ENCODE measurements around the gene EVX1.

EVX1 gene

DNA sequence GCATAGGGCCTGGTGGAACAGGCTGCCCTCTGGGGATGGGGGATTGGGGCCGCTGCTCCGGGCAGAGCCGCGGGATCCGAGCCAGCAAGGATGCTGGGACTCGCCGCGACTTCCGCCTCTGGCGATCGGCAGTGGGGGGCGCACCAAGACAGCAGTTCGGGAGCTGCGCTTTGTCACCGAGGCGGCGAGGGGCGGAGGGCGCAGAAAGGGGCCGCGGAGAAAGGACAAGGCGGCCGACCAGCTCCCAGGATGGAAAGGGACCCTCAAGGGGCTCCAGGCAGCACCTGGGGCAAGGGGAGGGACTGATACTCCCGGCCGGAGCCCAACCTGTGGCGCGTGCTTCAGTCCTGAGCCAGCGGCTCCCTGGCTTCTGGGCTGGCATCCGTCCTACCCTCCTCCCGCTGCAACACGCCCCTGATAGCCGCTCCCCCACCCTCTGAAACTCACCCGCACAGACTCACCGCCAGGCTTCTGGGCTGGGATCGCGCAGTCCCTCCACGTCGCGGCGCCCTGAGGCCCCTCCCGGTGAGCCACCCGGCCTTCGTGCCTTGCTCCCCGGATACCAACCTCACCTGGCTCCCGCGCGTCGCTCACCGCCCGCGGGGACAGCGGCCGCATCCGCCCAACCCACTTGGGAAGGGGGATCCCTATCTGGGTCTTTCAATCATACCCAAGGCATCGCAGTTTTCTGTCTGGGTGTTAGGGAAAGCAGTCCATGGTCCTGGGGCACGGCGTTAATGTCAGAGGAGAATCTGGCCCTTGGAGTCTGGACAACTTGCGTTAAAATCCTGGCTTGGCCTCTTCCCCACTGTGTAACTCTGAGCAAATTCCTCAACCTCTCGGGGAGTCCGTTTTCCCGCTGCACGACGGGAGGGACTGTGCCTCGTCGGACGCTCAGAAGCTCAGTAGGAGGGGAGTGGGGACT lies 7.0 kb upstream of the EVX1 start:
- peak; percentile 85 for DNase-seq

DNA sequence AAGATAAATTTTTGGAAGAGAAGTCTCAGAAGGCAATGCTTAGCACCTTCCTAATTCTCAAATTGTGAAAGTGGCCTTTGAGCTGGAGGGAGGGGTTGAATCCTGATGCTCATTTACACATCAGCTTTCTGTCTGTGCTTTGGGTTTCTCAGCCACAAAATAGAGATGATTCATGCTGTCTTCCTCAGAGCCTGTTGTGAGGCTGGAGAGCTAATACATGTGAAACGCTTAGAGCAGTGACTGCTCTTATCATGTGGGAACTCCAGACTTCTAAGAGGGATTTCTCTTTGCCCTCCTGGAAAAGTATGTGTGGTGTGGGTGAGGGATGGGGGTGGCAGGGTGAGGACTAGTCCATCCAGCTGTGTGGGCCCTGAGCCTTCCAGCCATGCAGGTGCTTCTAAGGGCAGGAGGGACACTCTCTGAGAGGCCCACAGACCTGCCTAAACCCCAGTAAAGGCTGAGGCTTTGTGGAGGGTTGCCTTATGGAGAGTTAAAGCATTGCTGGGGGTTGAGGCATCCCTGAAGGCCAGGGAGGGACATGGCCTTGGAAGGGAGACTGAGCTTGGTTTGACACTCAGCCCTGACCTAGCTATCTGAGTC lies 4.8 kb upstream of the EVX1 start:
- DNase-seq = peak; percentile 35

DNA sequence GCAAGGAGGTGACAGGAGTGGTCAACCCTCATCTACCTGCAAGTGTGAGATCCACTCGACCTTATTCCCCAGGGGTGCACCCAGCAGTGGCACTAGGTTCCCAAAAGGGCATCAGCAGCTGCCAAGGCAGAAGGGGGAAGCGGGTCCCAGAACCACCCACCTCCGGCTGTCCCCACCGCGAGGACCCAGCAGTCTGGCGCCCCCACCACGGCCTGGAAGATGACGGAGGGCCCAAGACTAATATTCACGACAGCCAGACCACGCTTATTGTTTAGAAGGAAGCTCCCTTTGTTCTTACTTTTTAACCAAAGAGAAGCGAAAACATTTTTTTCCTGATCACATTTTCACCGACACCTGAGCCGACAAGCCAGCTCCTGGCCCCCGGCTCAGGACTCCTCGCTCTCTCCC lies 3.6 kb upstream of the EVX1 start:
- no peak for DNase-seq

DNA sequence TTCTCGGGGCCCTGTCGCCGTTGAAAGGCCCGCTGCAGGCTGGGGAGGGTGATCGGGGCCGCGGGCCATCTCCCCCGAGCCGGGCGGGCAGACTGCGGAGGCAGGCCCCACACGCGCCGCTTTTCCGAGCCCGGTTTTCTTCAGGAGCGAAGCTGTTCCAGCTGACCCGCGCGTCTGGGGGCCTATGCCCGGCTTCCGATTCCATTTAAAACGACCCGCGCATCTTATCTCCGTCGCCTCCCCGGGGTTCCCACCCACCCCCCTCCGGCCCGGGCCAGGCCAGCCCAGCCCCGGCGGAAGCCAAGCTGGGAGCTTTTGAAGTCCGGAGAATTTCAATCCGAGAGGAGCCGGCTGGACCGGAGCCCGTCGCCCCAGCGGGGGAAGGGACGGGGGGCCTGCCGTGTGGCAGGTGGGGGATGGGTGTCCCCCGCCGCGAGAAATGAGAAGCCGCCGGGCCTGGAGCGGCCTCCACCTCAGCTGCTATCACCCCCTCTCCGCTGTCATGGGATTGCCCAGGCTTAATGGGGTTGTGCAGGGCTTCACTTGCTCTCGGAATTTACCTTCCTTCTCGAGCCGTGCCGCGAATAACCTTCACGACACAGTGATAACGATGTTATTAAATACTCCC lies 3.1 kb upstream of the EVX1 start:
- peak; percentile 59 for DNase-seq

DNA sequence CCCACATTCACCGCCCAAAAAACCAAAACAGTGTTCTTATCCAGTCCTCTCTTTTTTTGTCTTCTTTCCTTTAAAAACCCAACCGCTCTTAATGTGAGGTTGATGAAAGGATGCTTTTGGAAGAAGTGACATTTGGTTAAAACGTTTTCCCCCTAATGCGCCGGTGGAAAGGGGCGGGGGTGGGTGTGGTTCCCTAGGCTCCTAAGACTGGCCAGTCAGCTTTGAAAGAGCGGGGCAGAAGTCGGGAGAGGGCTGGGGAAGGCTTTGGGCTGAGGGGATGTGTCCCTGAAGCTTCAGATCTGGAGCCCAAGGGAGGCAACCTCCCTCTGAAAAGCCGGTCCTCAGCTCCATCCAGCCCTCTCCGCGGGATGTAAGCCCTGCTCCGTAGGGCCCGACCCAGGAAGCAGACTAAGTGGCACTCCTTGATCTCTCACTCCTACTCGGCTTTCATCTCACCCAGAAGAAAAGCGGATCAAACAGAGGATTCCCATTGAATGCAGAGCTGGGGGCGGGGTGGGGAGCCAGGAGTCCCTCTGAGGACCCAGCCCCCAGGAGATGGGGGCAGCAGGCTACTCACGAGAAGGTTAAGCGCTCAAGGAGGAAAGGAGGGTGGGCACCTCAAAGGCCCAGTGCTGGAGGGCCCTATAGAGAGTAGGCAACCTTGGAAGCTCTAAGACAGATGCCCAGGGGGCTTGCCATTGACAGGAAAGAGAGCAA lies 2.4 kb upstream of the EVX1 start:
- DNase-seq = peak; percentile 60

DNA sequence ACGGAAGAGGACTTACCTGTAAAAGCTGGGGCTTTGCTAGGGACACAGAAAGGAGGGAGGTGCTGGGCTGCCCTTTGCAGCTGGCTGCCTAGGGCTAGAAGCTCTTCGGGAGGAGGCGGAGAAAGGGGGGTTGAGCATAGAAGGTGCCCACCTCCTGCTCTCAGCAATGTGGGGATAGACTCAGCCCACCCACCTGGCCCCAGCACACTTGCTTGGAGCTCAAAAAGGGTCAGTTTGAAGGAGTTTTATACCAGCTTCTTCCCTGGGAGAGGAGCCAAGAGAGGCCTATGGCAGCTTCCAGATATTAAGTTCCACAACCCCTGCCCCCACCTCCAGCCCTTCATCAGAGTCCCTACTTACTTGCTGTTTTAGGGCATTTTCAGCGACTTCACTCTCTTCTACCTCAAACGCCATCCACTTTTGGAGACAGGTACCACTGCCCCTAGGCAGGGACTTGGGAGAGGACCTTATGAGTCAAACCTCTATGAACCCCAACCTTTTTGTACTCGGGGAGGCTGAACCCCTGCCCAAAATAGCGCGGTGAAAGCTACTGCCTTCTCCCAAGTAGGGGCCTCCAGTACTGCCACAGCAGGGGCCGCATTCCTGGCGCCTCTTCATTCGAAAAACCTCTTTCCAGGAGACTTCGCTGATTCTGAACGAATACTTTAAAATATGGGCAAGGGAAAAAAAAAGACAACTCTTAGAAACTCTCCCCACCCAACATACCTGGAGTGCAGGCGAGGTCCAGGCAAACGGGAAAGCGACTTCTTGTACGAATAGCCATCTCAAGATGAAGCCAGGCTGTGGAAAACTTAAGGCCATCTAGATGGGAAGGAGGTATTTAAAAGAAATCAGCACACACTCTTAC lies 1.2 kb upstream of the EVX1 start:
- DNase-seq = no peak

DNA sequence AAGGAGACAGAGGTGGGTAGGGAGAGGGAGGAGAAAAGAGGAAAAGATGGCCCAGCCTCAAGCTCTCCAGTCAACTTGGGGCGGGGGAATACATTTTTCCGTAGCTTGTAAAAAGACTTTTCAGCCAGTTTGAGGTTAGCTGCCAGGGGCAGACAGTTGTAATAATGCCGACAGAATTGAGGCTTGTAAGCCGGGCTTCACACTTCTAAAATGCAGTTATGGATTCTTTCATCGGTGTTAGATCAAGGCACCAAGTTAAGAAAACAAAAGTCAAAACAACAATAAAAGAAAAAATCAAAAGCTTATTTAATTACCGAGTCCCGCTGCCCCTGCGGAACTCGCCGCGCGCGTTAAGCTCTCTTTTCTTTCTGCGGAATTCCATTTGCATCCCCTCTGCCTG lies 448 bp upstream of the EVX1 start:
- DNase-seq = no peak

DNA sequence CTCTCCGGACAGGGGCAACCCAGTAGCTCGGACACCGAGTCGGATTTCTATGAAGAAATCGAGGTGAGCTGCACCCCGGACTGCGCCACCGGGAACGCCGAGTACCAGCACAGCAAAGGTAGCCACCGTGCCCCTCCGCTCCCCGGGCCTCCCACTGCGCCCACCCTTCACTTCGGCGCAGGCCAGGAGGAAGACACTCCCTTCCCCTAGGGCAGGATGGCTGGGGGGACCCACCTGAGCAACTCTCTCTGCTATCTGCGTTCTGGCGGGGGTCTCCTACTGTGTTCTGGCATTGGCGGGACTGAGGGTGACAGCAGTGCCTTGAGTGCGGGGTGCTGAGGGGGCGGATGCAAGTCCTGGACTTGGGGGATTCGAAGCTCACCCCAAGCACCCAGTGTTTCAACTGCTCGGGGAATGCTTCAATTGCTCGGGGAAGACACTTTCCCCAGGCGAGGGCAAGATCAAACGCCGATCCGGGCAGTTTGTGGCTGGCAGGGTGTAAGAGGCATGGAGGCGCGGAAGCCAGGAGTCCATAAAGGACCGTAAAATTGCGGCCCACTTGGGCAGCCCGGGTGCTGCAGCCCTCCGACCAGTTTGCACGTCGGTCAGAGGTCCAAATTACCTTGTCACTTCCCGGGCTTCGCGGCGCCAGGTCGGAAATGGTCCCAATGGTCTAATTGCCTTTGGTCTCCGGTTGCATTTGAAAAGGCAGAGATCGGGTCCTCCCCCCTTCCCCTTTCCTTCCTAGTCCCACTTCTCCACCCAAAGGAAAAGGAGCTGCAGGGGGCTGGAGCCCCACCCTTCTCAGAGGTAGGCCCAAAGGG lies 950 bp downstream of the EVX1 start:
- DNase-seq = peak; percentile 58

DNA sequence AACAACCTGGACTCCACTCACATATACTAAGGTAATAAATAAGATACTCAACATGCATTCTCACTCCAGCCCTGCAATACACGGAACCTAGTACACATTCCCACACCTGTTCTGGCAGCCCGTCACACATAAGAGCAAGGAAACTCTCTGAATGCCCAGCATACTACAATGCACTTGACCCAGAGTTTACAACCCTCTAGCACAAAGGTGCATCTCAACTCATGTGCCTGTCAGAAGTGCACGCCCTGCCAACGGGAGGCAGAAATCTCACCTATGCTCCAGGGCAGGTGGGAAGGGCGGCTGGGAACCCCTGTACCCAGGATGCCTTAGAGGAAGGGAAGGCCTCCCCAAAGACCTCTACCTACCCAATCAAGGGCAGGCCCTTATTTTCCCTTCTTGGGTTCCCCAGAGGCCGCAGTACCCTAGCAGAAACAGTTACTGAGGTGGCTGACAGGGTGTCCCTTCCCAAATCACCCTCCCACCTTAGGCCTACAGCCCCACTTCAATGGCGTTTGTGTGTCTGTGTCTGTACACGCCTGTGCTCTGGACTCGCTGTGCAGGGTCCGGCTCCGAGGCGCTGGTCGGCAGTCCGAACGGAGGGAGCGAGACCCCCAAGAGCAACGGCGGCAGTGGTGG lies 2.0 kb downstream of the EVX1 start:
- peak; percentile 68 for DNase-seq

DNA sequence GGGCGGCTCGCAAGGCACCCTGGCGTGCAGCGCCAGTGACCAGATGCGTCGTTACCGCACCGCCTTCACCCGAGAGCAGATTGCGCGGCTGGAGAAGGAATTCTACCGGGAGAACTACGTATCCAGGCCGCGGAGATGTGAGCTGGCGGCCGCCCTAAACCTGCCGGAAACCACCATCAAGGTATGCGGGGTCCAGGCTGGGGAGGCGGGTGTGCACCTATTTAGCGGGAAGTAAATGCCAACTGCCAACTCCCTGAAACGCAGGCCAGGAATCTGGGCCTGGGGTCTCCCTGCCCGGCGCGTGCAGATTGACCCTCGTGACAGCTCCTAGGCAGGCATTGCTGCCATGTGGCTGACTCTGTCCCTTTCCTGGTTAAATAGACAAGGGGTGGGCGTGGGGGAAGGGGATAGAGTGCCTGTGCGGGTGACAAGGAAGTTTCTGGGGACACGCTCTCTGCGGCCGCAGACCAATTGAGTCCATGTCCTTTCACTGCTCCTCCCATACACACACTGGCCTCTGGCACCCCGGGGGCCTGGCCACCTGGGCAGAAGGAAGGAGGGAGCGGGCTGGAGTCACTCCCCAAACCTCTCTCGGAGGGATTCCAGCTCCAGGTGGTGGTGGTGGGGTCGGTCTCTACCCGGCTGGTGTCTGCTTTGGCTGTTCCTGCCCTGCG lies 2.7 kb downstream of the EVX1 start:
- DNase-seq = peak; percentile 68

DNA sequence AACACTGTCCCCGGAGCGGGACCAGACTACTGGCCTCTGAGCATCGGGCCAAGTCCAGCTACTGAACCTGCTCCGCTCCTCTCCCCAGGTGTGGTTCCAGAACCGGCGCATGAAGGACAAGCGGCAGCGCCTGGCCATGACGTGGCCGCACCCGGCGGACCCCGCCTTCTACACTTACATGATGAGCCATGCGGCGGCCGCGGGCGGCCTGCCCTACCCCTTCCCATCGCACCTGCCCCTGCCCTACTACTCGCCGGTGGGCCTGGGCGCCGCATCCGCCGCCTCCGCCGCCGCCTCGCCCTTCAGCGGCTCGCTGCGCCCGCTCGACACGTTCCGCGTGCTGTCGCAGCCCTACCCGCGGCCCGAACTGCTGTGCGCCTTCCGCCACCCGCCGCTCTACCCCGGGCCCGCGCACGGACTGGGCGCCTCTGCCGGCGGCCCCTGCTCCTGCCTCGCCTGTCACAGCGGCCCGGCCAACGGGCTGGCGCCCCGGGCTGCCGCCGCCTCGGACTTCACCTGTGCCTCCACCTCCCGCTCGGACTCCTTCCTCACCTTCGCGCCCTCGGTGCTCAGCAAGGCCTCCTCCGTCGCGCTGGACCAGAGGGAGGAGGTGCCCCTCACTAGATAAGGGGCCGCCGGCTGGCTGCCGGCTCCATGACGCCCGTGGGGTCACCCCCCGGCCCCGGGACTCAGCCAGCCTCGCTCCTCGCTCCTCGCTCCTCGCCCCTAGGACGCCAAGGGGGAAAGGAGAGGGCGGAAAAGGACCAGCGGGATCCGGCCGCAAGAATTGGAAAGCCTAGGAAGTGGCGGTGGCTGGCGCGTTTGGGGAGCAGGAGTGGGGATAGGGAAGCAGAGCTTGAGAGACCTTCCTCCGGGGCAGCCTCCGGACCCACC lies 3.4 kb downstream of the EVX1 start:
- peak; percentile 89 for DNase-seq

DNA sequence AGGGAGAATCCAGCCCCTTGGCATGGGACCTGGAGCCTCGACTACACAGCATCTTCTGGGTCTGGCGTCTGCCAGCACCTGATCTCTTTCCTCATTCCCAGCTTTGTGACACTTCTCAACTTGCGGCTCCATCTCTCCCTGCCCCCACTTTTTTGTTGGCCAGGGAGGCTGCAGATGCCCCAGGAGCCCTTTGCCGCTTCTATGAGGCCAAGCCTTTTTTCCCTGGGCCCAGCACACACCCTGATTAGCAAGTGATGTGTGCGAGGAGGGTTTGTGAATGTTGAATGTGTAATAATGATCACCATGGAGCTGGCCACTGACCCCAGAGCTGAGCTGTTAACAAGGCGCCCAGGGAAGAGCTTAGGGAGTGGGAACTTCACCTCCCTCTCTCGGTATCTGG lies 4.4 kb downstream of the EVX1 start:
- no peak for DNase-seq

DNA sequence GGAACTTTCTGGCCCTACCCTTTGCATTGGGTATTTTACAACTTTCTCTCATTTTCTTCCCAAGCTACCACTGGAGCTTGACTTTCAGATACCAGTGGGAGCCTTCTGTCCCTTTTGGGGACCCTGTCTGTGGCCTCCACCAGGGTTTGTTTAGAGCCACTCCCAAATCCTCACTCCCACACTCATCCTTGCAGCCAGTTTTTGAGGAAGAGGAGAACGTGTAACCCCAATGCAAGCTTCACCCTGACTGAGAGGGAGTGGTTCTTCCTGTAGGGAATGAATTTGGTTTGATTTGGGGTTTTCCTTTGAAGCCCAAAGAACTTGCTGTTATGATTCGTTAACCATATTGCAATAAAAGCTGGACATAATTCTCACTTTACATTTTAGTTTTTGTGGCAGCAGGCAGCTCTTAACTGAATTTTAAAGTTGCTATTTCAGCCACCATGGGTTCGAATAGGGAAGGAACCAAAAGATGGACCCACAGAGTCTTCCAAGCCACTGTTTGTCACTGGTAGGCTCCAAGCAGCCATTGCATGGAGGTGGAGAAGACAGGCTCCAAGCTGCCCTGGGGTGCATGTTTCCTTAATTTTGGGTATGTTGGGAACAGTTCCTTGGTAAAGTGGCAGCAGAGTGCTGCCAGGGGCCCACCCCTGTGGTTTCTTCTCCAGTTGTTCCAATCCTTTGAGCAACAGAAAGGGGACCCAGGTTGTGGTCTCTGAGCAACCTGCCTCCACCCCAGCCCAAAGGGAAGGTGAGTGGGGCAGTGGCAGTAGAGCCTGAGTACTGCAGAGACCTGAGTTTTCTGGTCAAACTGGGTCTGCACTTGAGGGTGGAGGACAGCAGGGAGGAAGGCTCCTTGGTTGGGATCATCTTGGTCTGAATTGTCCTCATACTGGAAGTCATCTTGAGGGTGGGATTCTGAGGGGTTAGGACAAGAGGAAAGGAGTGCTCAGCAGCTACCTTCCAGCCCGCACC lies 5.1 kb downstream of the EVX1 start:
- no peak for DNase-seq

DNA sequence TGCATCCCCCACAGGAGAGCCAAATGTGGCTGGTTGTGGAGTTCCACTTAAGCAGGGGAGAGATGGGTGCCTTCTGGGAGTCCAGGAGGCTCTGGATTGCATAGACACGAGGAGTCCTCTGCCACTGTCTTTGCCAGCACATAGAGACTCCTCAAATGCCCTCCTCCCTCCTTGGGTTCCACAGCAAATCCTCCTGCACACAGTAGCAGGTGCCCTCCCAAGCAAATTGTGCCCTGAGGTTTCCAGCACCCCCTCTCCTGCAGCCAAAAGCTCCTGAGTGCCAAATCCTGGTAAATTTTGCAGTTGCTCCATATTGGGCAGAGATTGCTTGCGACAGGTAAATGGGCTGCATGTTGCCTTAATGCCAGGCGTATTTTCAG lies 5.8 kb downstream of the EVX1 start:
- DNase-seq = no peak

DNA sequence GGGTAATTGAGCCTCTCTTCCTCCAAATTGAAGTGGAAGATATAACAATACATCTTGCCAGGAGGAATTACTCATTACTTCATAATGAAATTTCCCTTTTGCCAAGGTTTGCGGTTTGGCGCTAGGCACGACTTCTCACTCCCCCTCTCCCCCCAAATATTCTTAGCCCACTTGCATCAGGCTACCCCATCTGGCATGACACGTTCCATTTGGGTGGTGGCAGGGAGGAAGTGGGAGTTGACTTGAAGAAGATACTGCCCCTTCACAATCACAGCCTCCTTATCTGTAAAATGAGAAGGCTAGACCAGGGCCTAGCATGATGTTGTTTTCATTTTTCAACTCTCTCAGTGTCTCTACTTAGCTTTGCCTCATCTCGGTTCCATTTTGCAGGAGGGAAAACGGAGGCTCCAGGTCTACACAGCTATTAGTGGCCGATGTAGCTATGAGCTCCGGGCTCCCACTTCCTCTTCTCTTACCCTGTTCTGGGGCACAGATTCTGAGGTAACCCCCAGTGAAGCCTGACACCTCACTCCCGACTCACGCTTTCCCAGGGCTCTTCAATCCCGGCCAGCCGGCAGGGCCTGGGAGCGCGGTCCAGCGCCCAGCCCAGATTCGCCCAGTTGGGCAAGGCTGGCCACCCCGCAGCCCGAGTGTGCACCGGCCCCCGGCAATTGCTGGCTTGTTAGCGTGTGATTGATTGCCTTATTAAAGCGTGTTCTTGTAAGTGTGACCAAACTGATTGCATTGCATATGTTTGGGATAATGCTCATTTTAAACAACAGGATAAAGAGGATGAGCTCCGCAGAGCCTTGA lies 6.5 kb downstream of the EVX1 start:
- DNase-seq = no peak

DNA sequence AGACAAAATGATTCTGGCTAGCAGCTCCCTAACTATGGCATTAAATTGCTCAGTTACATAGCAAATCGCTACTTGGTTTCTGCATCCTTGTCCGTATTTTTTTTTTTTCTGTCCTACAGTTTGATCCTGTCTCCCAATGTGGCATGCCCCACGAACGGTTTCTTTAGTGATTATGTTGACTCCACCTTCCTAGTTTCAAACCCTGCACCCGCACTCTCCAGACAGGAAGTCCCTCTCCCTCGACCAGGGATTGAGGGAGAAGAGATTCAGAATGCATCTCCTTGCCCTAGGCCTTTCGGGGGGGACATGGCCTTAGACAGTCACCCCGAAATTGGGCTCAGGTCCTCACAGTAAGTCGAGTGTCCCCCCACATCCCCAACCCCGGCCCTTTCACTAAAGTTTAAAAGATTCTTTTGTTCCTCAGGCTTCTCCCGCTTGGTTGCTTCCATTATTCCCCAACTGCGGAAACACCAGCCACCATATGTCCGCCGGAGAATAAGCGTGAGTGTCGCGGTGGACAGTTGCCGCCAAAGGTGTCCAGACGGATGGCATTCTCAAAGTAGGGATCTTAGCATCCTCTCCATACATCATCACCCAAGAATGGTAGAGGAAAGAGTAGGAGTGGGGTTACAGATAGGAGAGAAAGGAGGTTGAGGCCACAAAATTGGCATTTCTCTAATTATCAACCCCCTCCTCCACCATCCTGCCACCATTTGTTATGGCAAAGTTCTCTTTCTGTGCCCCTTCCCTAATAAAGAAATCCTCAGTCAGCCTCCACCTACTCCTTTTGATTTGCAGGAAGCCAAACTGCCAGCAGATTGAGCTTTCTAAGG lies 7.3 kb downstream of the EVX1 start:
- no peak for DNase-seq

Data from DMS53 (cell line).